Activated T-helper 1 cell treated with anti-CD3 and anti-CD28 coated beads, Interleukin-2, amount 50 U/mL, for 16 hours (primary cell): ENCODE measurements around the gene DBN1.

Experiments used
- DNase-seq, 2 donors: peaks; one replicate each; pipeline ENCODE4 v3.0.0-alpha.2; 2020; ENCODE audit warnings: low read depth in 1 of 2, low spot score in 1 of 2

The DBN1 gene

DNA sequence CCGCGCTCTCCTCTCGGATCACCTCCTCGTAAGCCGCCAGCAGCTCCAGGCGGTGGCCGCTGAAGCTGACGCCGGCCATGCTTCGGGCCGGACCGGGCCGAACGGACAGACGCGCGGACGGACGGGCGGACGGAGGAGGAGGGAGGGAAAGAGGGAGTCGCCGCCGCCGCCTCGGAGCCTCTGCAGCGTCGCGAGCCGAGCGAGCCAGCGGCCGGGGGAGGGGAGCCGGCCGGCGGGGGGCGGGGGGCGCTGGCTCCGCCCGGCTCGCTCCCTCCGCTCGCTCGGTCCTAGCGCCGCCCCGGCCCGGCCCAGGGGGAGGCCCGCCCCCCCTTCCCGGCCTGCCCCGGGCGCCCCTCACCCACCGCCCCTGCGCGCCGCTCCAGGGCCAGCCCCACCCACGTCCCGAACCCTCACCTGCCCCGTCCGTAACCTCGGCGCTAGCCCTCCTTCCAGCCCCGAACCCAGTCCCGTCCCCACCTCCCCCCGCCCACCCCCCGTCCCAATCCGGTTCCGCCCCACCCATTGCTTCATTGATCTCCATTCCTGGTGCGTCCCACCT lies at the start of gene DBN1:
DBN1 (minus strand) TSS at position 192 of the 559 bp plus-strand sequence; CDS start at position 79, 113 bp downstream.
- DNase-seq: no peak

- no peak for DNase-seq
Observed at GRCh38 chr5:177520916-177521513, 47.6 kb upstream of the DBN1 start.

GRCh38 chr5:177520271-177520670 lies 46.8 kb upstream of the DBN1 start:
- no peak for DNase-seq

DNA sequence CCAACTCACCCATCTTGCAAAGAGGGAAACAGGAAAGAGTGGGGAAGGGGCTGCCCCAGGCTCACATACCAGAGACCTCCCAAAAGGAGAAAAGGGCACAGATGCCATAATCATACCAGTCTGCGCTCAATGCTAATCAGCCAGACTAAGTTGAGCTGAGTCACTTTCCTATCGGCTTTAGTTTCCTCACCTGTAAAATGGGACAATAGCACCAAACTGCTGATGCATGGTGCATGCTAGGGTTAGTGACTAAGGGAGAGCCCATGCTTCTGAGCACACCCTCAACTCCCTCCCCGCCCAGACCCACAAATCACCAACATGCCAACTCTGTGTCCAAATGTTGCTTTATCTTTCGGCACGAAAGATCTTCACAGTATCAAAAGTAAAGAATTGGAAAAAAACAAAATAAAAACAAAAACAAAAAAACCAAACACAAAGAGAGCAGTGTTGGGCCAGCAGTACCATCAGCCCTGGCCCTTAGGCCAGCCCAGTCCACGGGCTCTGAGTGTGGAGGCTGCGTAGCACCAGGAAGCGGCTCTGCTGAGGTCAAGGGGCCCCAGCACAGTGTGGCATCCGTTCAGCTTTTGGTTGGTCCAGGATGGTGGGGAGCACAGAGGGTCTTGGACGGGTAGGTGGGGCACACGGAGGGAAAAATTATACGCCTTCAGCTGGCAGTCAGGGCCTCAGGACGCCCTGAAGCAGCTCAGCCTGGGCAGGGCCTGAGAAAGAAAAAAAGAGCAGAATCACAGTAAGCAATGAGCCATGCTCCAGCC lies 46.2 kb upstream of the DBN1 start:
- no peak for DNase-seq

GRCh38 chr5:177516601-177517568 lies 43.5 kb upstream of the DBN1 start, which contains the start of gene DDX41:
TSS of gene DDX41 (minus strand) at chr5:177516961. CDS start at chr5:177516945, 16 bp downstream.
- peak; percentile 90 to 93 for DNase-seq

DNA sequence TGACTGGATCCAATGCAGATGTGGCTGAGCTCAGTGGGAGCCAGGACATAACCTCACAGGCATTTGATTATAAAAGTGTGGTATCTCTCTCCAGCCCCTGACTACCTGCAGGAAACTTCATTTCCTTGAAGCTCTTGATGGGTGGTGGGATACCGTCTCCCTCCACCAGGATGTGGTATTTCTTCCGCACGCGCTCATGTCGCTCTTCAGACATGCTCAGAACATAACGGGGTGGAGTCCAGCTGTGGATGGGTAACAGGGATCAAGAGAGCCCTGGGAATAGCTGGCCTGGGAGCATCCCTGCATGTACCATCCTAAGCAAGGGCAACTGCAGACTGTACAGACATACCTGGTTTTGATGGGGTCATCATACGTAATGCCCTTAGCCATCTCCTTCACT lies 42.1 kb upstream of the DBN1 start:
- no peak for DNase-seq

DNA sequence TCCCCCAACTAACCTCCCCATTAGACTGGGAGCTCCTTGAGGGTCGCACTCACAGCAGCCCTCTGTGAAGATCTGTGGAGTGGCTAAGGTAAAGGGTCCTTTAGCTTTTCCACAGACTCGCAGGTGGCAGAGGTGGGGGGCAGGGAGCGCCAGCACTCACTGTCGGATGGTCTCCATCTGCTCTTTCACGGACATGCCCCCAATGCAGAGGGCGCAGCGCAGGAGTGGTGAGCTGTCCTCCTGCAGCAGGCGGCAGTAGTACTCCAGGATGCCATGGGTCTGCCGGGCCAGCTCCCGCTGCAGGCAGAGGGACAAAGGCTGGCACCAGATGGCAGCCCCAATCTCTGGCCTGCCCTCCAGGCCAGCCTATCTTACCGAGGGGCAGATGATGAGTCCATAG lies 41.1 kb upstream of the DBN1 start:
- no peak for DNase-seq

DNA sequence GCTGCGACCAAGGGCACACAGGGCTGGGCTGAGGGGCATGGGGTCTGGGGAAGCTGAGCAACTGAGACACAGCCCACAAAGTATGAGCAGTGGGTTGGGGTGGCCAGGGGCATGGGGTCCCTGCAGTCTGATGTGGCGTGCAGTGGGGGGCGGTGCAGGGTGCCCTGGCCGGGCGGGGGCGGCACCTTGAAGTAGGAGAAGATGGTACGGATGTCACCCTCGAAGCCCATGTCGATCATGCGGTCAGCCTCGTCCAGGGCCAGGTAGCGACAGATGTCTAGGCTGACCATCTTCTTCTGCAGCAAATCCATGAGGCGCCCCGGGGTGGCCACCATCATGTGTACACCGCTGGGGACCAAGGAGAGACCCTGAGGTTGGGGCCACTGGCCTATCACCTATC lies 40.1 kb upstream of the DBN1 start:
- DNase-seq: no peak

GRCh38 chr5:177512736-177513380 lies 39.4 kb upstream of the DBN1 start:
- DNase-seq: no peak

DNA sequence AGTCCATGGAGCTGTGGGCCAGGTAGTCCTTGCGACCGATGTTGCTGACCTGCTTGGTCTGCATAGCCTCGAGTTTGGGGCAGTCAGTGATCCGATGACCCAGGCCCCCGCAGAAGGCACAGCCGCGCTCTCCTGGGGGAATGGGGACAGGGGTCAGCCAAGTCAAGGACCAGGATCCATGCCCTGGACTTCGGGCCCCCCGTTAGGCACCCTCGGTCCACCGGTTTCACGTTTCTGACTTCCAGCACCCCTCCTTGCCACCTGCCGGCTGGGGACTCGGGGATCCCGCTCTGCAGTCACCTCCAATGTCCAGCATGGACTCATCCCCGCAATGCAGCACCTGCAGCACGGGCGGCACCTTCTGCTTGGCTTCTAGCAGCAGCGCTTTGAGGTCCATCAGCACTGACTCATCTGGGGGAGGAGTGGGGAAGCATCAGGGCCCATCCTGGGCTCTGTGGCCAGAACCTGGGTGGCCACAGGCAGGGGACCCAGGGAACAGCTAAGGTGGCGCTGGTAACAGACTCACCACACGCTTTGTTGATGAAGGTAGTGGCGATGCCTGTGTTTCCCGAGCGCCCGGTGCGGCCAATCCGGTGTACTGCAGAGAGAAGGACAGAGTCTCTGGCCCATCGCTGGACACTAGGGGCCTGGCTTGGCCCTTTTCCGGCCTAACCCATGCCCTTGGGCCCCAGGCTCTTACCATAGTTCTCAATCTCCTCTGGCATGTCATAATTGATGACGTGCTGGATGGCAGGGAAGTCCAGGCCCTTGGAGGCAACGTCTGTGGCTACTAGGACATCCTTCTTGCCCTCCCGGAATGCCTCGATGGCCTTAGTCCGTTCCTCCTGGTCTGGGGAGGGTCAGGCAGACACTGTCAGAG lies 38.6 kb upstream of the DBN1 start:
- DNase-seq: no peak

DNA sequence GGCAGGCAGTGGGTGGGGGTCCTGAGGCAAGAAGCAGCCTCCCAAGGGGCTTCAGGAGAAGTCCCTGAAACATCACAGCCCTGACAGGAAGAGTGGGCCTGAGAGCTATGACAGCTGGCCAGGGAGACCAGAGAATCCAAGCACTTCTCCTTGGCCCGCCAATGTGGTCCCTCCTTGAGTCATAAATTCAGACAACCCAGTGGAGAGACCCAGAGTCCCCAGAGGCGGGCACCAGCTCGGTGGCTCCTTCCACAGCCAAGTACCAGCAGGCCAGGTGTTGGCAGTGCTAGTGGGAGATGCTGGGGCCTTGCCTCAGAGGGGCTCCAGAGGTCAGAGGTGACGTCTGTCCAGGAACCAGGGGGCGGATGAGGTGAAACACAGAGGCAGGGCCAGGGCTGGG lies 37.7 kb upstream of the DBN1 start:
- DNase-seq: no peak

- DNase-seq: no peak
Observed at GRCh38 chr5:177510567-177511053, 37.2 kb upstream of the DBN1 start.

GRCh38 chr5:177509991-177510566 lies 36.6 kb upstream of the DBN1 start:
- DNase-seq: no peak

- no peak for DNase-seq
Observed at GRCh38 chr5:177509381-177509951, 36.0 kb upstream of the DBN1 start, which contains the start of gene DOK3. TSS of gene DOK3 (minus strand) at chr5:177509826. CDS start at chr5:177509540, 286 bp downstream.

- DNase-seq: no peak
Observed at GRCh38 chr5:177508837-177509236, 35.4 kb upstream of the DBN1 start.

GRCh38 chr5:177508221-177508611 lies 34.8 kb upstream of the DBN1 start:
- DNase-seq: no peak

- no peak for DNase-seq
Observed at GRCh38 chr5:177507596-177508220, 34.3 kb upstream of the DBN1 start.

DNA sequence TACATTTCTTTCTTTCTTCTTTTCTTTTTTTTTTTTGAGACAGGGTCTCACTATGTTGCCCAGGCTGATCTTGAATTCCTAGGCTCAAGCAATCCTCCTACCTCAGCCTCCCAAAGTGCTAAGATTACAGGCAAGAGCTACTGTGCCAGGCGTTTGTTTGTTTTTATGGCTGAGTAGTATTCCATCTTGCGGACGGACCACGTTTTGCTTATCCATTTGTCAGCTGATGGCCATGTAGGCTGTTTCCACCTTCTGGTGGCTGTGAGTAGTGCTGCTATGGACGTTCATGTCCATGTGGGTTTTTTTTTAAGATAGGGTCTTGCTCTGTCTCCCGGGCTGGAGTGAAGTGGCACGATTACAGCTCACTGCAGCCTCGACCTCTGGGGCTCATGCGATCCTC lies 33.7 kb upstream of the DBN1 start:
- no peak for DNase-seq
